IMR-90 (cell line): ENCODE measurements around the gene PHGDH. TPM values are rescaled to one million over a fixed set of nuclear protein-coding genes. Genes with fewer than 3 reads are reported as not detected.

Experiments used
- ATAC-seq: fragments of 200-7000 bp; cut with Tn5 transposase; 2 replicates; pipeline ENCODE4 v1.9.1; 2020; ENCODE audit warnings: low read depth, mild to moderate bottlenecking, moderate library complexity
- BruUV-seq: library from RNA; stranded (reverse); fragments of 400-500 nt; replicated peaks from 2 replicates; lab custom pipeline; 2021; lab: Mats Ljungman, UMichigan
- CTCF ChIA-PET: fragments of 300-600 bp; formaldehyde crosslinking; extraction: SDS; loops from one replicate; lab custom pipeline; 2021; ENCODE audit warnings: antibody characterized with exemption; lab: Yijun Ruan, JAX
- POLR2A ChIA-PET: fragments of 300-600 bp; sonication (Branson Sonifier 250); formaldehyde crosslinking; loops from one replicate; lab custom pipeline; 2022; ENCODE audit warnings: antibody characterized with exemption; ENCODE audit not compliant: unreplicated experiment; lab: Charles Lee
- DNase-seq: peaks from one replicate; pipeline ENCODE4 v3.0.0; 2013
- H2AFZ ChIP-seq: replicated peaks from 2 replicates; pipeline ENCODE3; 2013; ENCODE audit warnings: low read length, mild to moderate bottlenecking; ENCODE audit not compliant: poor library complexity
- H2AK5ac ChIP-seq: 2 replicates; pipeline ENCODE4 v1.6.1; 2013; ENCODE audit warnings: low read depth, low read length, inconsistent platforms
- H2AK9ac ChIP-seq: replicated peaks from 2 replicates; pipeline ENCODE3; 2013; ENCODE audit warnings: mild to moderate bottlenecking, low read depth, low read length, moderate library complexity; ENCODE audit not compliant: poor library complexity
- H2BK120ac ChIP-seq: 2 replicates; pipeline ENCODE4 v1.6.1; 2013; ENCODE audit warnings: low read depth, low read length, inconsistent platforms
- H2BK15ac ChIP-seq: 3 replicates; pipeline ENCODE4 v1.6.1; 2013; ENCODE audit warnings: low read depth, low read length, inconsistent platforms
- H2BK20ac ChIP-seq: 2 replicates; pipeline ENCODE4 v1.6.1; 2013; ENCODE audit warnings: low read depth, mild to moderate bottlenecking, inconsistent platforms, low read length, moderate library complexity
- H2BK5ac ChIP-seq: 2 replicates; pipeline ENCODE4 v1.6.1; 2013; ENCODE audit warnings: mild to moderate bottlenecking, low read depth, low read length, inconsistent platforms; ENCODE audit not compliant: poor library complexity, severe bottlenecking
- H3K14ac ChIP-seq: replicated peaks from 2 replicates; pipeline ENCODE4 v1.6.1; 2013; ENCODE audit warnings: low read depth, low read length, inconsistent platforms
- H3K18ac ChIP-seq: 2 replicates; pipeline ENCODE4 v1.6.1; 2013; ENCODE audit warnings: low read depth, low read length, control low read depth
- H3K23ac ChIP-seq: 2 replicates; pipeline ENCODE4 v1.6.1; 2013; ENCODE audit warnings: low read depth, low read length, inconsistent platforms
- H3K27ac ChIP-seq: 2 replicates; pipeline ENCODE4 v1.5.1; 2013; ENCODE audit warnings: mild to moderate bottlenecking, control low read depth, low read length; ENCODE audit not compliant: insufficient read depth
- H3K27me3 ChIP-seq: 2 replicates; pipeline ENCODE4 v1.6.1; 2013; ENCODE audit warnings: low read length; ENCODE audit not compliant: control insufficient read depth, insufficient read depth
- H3K36me3 ChIP-seq: 2 replicates; pipeline ENCODE4 v1.6.1; 2013; ENCODE audit warnings: low read length, mixed read lengths; ENCODE audit not compliant: control insufficient read depth, insufficient read depth
- H3K4ac ChIP-seq: 2 replicates; pipeline ENCODE4 v1.6.1; 2013; ENCODE audit warnings: low read depth, low read length, inconsistent platforms
- H3K4me1 ChIP-seq: 2 replicates; pipeline ENCODE4 v1.6.1; 2013; ENCODE audit warnings: low read length, mixed read lengths; ENCODE audit not compliant: control insufficient read depth, insufficient read depth
- H3K4me2 ChIP-seq: 2 replicates; pipeline ENCODE4 v1.6.1; 2013; ENCODE audit warnings: low read depth, mild to moderate bottlenecking, control low read depth, low read length, moderate library complexity
- H3K4me3 ChIP-seq: 2 replicates; pipeline ENCODE4 v1.5.1; 2013; ENCODE audit warnings: low read depth, mild to moderate bottlenecking, control low read depth, low read length, moderate library complexity; ENCODE audit not compliant: insufficient read depth
- H3K56ac ChIP-seq: 2 replicates; pipeline ENCODE4 v1.6.1; 2013; ENCODE audit warnings: low read length, inconsistent platforms; ENCODE audit not compliant: insufficient read depth; ENCODE audit errors: extremely low read depth
- H3K79me1 ChIP-seq, 2 experiments: 2 replicates each; pipeline ENCODE4 v1.6.1; 2013; ENCODE audit warnings: low read length in 2 of 2, inconsistent platforms in 1 of 2, low read depth in 1 of 2
- H3K9ac ChIP-seq: 2 replicates; pipeline ENCODE4 v1.6.1; 2013; ENCODE audit warnings: low read depth, low read length, control low read depth
- H3K9me1 ChIP-seq: 2 replicates; pipeline ENCODE4 v1.6.1; 2013; ENCODE audit warnings: low read length, inconsistent platforms; ENCODE audit not compliant: insufficient read depth
- H3K9me3 ChIP-seq: 2 replicates; pipeline ENCODE4 v1.6.1; 2013; ENCODE audit warnings: low read length; ENCODE audit not compliant: control insufficient read depth, insufficient read depth
- H4K20me1 ChIP-seq: 2 replicates; pipeline ENCODE4 v1.6.1; 2013; ENCODE audit warnings: low read length, inconsistent platforms; ENCODE audit not compliant: insufficient read depth
- H4K5ac ChIP-seq: 2 replicates; pipeline ENCODE4 v1.6.1; 2013; ENCODE audit warnings: mild to moderate bottlenecking, low read depth, low read length, control low read depth
- H4K8ac ChIP-seq, 2 experiments: 2 replicates each; pipeline ENCODE4 v1.6.1; 2013; ENCODE audit warnings: low read depth in 2 of 2, low read length in 2 of 2, control low read depth in 1 of 2, inconsistent platforms in 1 of 2
- H4K91ac ChIP-seq: 2 replicates; pipeline ENCODE4 v1.6.1; 2013; ENCODE audit warnings: low read depth, low read length, inconsistent platforms; ENCODE audit not compliant: insufficient read depth
- NFE2L2 ChIP-seq: fragments of 150-350 bp; IDR thresholded peaks from 2 replicates; pipeline ENCODE4 v1.6.1; 2016; ENCODE audit warnings: low read depth, mild to moderate bottlenecking, low read length
- RAD21 ChIP-seq: IDR thresholded peaks from 2 replicates; pipeline ENCODE4 v1.6.1; 2012; ENCODE audit warnings: low read length, improper control_type of control experiment
- RCOR1 ChIP-seq: IDR thresholded peaks from 2 replicates; pipeline ENCODE4 v1.6.1; 2012; ENCODE audit warnings: mild to moderate bottlenecking, low read length, improper control_type of control experiment; ENCODE audit not compliant: insufficient replicate concordance
- WGBS, 2 experiments: methylation state at CpG; one replicate each; pipeline versions ENCODE4 v1.1.5 to v1.1.7; 2013; ENCODE audit warnings: missing lambda C conversion rate in 2 of 2; ENCODE audit not compliant: insufficient read length in 1 of 2; ENCODE audit errors: extremely low coverage in 2 of 2; 5-methylcytosine and 5-hydroxymethylcytosine counted together
- dilution Hi-C: fragments of 300-500 bp; cut with HindIII; formaldehyde crosslinking; loops from one replicate; pipeline ENCODE4 v1.14.3; 2018; ENCODE audit warnings: low sequenced_read_pairs; ENCODE audit not compliant: unreplicated experiment
- in situ Hi-C: fragments of 300-500 bp; cut with MboI; formaldehyde crosslinking; loops from 3 replicates; pipeline ENCODE4 v1.14.3; 2019; ENCODE audit warnings: low sequenced_read_pairs, inconsistent platforms, mixed read lengths
- intact Hi-C: fragments of 100-400 bp; cut with micrococcal nuclease; formaldehyde crosslinking; loops from 2 replicates; pipeline ENCODE4 v1.10.0; 2022
- polyA plus RNA-seq, 3 experiments: library from polyadenylated mRNA; depleted of rRNA; stranded (reverse); fragments of >200 nt; gene quantifications; 2 replicates each; pipeline ENCODE4 v1.2.3, GENCODE V29; 2012; ENCODE audit warnings: low replicate concordance in 1 of 3
- total RNA-seq: library from RNA; depleted of rRNA; stranded (reverse); fragments of >200 nt; gene quantifications from 2 replicates; pipeline ENCODE4 v1.2.3, GENCODE V29; 2012

The PHGDH gene
- total and polyA plus RNA-seq, 2 of the 4 experiments (the other 2 are of a cell fraction): 87.9 to 331 TPM

DNA sequence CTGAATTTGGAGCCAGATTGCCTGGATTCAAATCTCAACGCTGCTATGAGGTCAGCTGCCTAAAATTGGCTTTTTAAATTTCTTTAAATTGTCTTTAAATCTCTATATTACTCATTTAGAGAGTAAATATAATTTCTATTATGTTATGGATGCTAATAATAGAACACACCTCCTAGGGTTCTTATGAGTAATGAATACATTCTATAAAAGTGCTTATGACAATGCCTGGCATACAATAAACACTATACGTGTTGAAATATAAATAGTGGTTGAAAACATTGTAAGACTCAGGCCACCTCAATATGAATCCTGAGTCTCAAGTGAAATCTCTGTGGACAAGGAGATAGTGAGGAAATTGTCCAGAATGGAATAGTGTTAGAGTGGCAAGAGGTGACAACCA is 31.0 kb upstream of the PHGDH start:
- no TSS peak for BruUV-seq
- Histone ChIP-seq H3K4me1 (no peaks in the 10 kb centered on the region), H4K91ac (no peak overlapping the region), H3K36me3 (no peaks in the 10 kb centered on the region), H3K18ac (no peak overlapping the region), H2AK5ac (no peak overlapping the region), H4K5ac (no peak overlapping the region), H3K9me1 (no peaks in the 10 kb centered on the region), H2BK120ac (no peak overlapping the region), H2AK9ac (no peak overlapping the region), H2AFZ (no peak overlapping the region), H3K27ac (no peak overlapping the region), H4K8ac (no peak overlapping the region), H3K56ac (no peak overlapping the region), H2BK15ac (no peak overlapping the region), H3K79me1 (no peaks in the 10 kb centered on the region), H3K4ac (no peak overlapping the region), H3K23ac (no peak overlapping the region), H3K27me3 (peaks cover 20% of the 10 kb centered on the region), H2BK20ac (no peak overlapping the region), H3K14ac (no peak overlapping the region), H3K9me3 (no peaks in the 10 kb centered on the region), H3K4me2 (no peak overlapping the region), H4K20me1 (no peaks in the 10 kb centered on the region), H3K9ac (no peak overlapping the region), H3K4me3 (no peak overlapping the region), H2BK5ac (no peak overlapping the region)
- ChIA-PET CTCF (no interaction called here), POLR2A (no interaction called here)
- TF ChIP-seq NFE2L2 (no peak), RCOR1 (no peak), RAD21 (no peak)
- in situ Hi-C loops (no loop called here), intact Hi-C loops (no loop called here), dilution Hi-C loops (no loop called here)
- WGBS, 2 experiments: no CpG with 5 or more reads among the region's 2 CpGs
- DNase-seq (no peak), ATAC-seq (no peak)
